Sigmoid colon (tissue), 7 donors: ENCODE data around the gene ACSL6. TPM values are rescaled to one million over a fixed set of nuclear protein-coding genes. Genes with fewer than 3 reads are reported as not detected.

Experiments used
- DNase-seq: peaks from one replicate; pipeline ENCODE4 v3.0.0-alpha.2; 2019
- H3K27ac ChIP-seq, 4 donors: fragments of 200-600 bp; sonication (generic); one replicate each; pipeline ENCODE4 v1.5.1; 2016 to 2019; ENCODE audit warnings: mild to moderate bottlenecking in 1 of 4
- H3K27me3 ChIP-seq, 3 donors: fragments of 200-600 bp; sonication (generic); one replicate each; pipeline ENCODE4 v1.5.1; 2019; ENCODE audit warnings: mild to moderate bottlenecking in 1 of 3
- H3K36me3 ChIP-seq, 4 donors: fragments of 200-600 bp; sonication (generic); one replicate each; pipeline ENCODE4 v1.5.1; 2016 to 2019
- H3K4me1 ChIP-seq, 4 donors: fragments of 200-600 bp; sonication (generic); one replicate each; pipeline ENCODE4 v1.5.1; 2017 to 2019
- H3K4me3 ChIP-seq, 4 donors: fragments of 200-600 bp; sonication (generic); one replicate each; pipeline ENCODE4 v1.5.1; 2017 to 2019; ENCODE audit warnings: mild to moderate bottlenecking in 2 of 4, moderate library complexity in 1 of 4
- H3K9me3 ChIP-seq, 4 donors: fragments of 200-600 bp in 3 of 4; sonication (generic) in 3 of 4; one replicate each; pipeline versions ENCODE4 v1.5.1 to v1.6.1; 2013 to 2019
- CTCF ChIP-seq, 4 experiments: fragments of 450-650 bp in 3 of 4; fragments of 200-600 bp in 1 of 4; IDR thresholded peaks; one replicate each; pipeline ENCODE4 v1.5.1; 2016 to 2019; ENCODE audit warnings: antibody characterized with exemption in 4 of 4, mild to moderate bottlenecking in 3 of 4, moderate library complexity in 2 of 4
- EP300 ChIP-seq, 4 donors: sonication (generic); formaldehyde crosslinking; IDR thresholded peaks; one replicate each; pipeline ENCODE4 v1.6.1; 2017; ENCODE audit warnings: antibody characterized with exemption in 4 of 4
- POLR2A ChIP-seq, 2 donors: fragments of 450-650 bp; IDR thresholded peaks; one replicate each; pipeline ENCODE4 v1.6.1; 2016; ENCODE audit warnings: antibody characterized with exemption in 2 of 2, mild to moderate bottlenecking in 2 of 2, moderate library complexity in 2 of 2
- POLR2AphosphoS5 ChIP-seq, 4 donors: sonication (generic); formaldehyde crosslinking; IDR thresholded peaks; one replicate each; pipeline ENCODE4 v1.6.1; 2017; ENCODE audit warnings: antibody characterized with exemption in 4 of 4
- WGBS, 2 donors: extraction: QIAGEN DNeasy Blood & Tissue Kit; methylation state at CpG; one replicate each; pipeline ENCODE4 v1.1.7; 2013; 5-methylcytosine and 5-hydroxymethylcytosine counted together
- intact Hi-C: fragments of 100-400 bp; cut with DNase I; formaldehyde crosslinking; loops from one replicate; pipeline ENCODE4 v1.15.1; 2023
- polyA plus RNA-seq, 3 donors: library from polyadenylated mRNA; stranded (reverse); fragments of 200-250 nt; gene quantifications; one replicate each; pipeline ENCODE4 v1.2.3, GENCODE V29; 2013
- total RNA-seq, 4 donors: library from RNA; depleted of rRNA; stranded (reverse); fragments of >200 nt; gene quantifications; one replicate each; pipeline ENCODE4 v1.1.0, GENCODE V29; 2016
- donor health status: healthy with polysubstance abuse.
- donor health status: Bipolar disorder and iron deficiency.
- donor health status: healthy.

ACSL6 gene
- total and polyA plus RNA-seq, 7 donors, result 0.16 to 5.5 (median 1.8) TPM; not detected in 2

GRCh38 chr5:132010645-132010988 is 841 bp downstream of the ACSL6 start:
- Histone ChIP-seq H3K27ac (no peak overlapping the region), H3K4me3 (peak overlapping the region in 1 of 4 donors; percentile 54), H3K9me3 (no peaks in the 10 kb centered on the region), H3K36me3 (no peaks in the 10 kb centered on the region), H3K27me3 (peaks cover 3 to 17% (median 12%) of the 10 kb centered on the region in 3 donors), H3K4me1 (peaks cover 0 to 16% (median 13%) of the 10 kb centered on the region in 4 donors)
- TF ChIP-seq POLR2AphosphoS5 (IDR thresholded peaks at IDR 0.05) (no peak), EP300 (IDR thresholded peaks at IDR 0.05) (no peak), CTCF (IDR thresholded peaks at IDR 0.05) (no peak), POLR2A (IDR thresholded peaks at IDR 0.05) (no peak)
- intact Hi-C loops, result loop anchor here (5.0 kb wide), 1 partner anchor 213 kb away; the partner anchor contains the start of gene FNIP1
- 66 to 88% methylated on average over 6 of the region's 6 CpGs for WGBS, 2 donors
- no peak for DNase-seq

- TF ChIP-seq CTCF (IDR thresholded peaks at IDR 0.05) (no peak), POLR2A (IDR thresholded peaks at IDR 0.05) (no peak), POLR2AphosphoS5 (IDR thresholded peaks at IDR 0.05) (no peak), EP300 (IDR thresholded peaks at IDR 0.05) (no peak)
- peak; percentile 26 for DNase-seq
- Histone ChIP-seq H3K36me3 (no peaks in the 10 kb centered on the region), H3K27me3 (peaks cover 3 to 17% (median 12%) of the 10 kb centered on the region in 3 donors), H3K4me1 (peaks cover 0 to 16% (median 13%) of the 10 kb centered on the region in 4 donors), H3K9me3 (no peaks in the 10 kb centered on the region), H3K4me3 (no peak overlapping the region), H3K27ac (no peak overlapping the region)
- WGBS, 2 donors, result 67 to 75% methylated on average over 3 of the region's 3 CpGs
- intact Hi-C loops, result loop anchor here (2.0 to 5.0 kb wide), 2 partner anchors 199 to 213 kb away; partner anchors contain the start of gene FNIP1
These were observed 1.6 kb downstream of the ACSL6 start for GRCh38 chr5:132009706-132010405.

- WGBS, 2 donors, result 73 to 79% methylated on average over 5 of the region's 5 CpGs
- no peak overlapping the region for H3K4me3 ChIP-seq
- H3K36me3 ChIP-seq, result no peaks in the 10 kb centered on the region
- no peak overlapping the region for H3K27ac ChIP-seq
- DNase-seq, result peak; percentile 28
- H3K9me3 ChIP-seq, result no peaks in the 10 kb centered on the region
- intact Hi-C loops, result loop anchor here (1.0 to 2.0 kb wide), 2 partner anchors 198 to 420 kb away; no protein-coding TSS in a partner anchor
- H3K4me1 ChIP-seq, result peaks cover 0 to 16% (median 13%) of the 10 kb centered on the region in 4 donors
- H3K27me3 ChIP-seq, result peaks cover 3 to 17% (median 12%) of the 10 kb centered on the region in 3 donors
- no peak for TF ChIP-seq EP300 (IDR thresholded peaks at IDR 0.05)
- no peak for TF ChIP-seq POLR2A (IDR thresholded peaks at IDR 0.05)
- TF ChIP-seq CTCF (IDR thresholded peaks at IDR 0.05), result no peak
- TF ChIP-seq POLR2AphosphoS5 (IDR thresholded peaks at IDR 0.05), result no peak
These were observed 2.3 kb downstream of the ACSL6 start for GRCh38 chr5:132008961-132009680.

GRCh38 chr5:132008163-132008473 is 3.3 kb downstream of the ACSL6 start:
- Histone ChIP-seq H3K9me3 (no peaks in the 10 kb centered on the region), H3K4me1 (peaks cover 0 to 16% (median 13%) of the 10 kb centered on the region in 4 donors), H3K4me3 (no peak overlapping the region), H3K27ac (no peak overlapping the region), H3K27me3 (peaks cover 3 to 17% (median 12%) of the 10 kb centered on the region in 3 donors), H3K36me3 (no peaks in the 10 kb centered on the region)
- intact Hi-C loops, result loop anchor here (1.0 to 2.0 kb wide), 2 partner anchors 197 to 419 kb away; no protein-coding TSS in a partner anchor
- TF ChIP-seq EP300 (IDR thresholded peaks at IDR 0.05) (no peak), CTCF (IDR thresholded peaks at IDR 0.05) (peak in 1 of 4 experiments; percentile 11), POLR2AphosphoS5 (IDR thresholded peaks at IDR 0.05) (no peak)
- 82 to 83% methylated on average over 2 of the region's 2 CpGs for WGBS, 2 donors
- DNase-seq, result peak; percentile 46
